Hepatocyte (in vitro differentiated cells): ENCODE data around the gene PLGRKT.

Experiments
- CTCF ChIP-seq: fragments of 200-600 bp; sonication (generic); IDR thresholded peaks from 2 replicates; pipeline ENCODE4 v1.5.1; 2016; ENCODE audit warnings: antibody characterized with exemption, mild to moderate bottlenecking; ENCODE audit not compliant: poor library complexity
- EZH2 ChIP-seq: fragments of 200-600 bp; sonication (generic); IDR thresholded peaks from 2 replicates; pipeline ENCODE4 v1.6.1; 2016; ENCODE audit warnings: antibody characterized with exemption, mild to moderate bottlenecking, borderline replicate concordance
- EZH2phosphoT487 ChIP-seq: fragments of 200-600 bp; sonication (generic); IDR thresholded peaks from one replicate; pipeline ENCODE4 v1.6.1; 2018; ENCODE audit warnings: antibody characterized with exemption, mild to moderate bottlenecking, low read depth, moderate library complexity; ENCODE audit not compliant: unreplicated experiment, severe bottlenecking

- TF ChIP-seq CTCF (no peak), EZH2 (no peak), EZH2phosphoT487 (no peak)
These were observed 6.1 kb upstream of the PLGRKT start for GRCh38 chr9:5443850-5444249.
